H9 (cell line): ENCODE measurements around the gene KDSR. TPM values are rescaled to one million over a fixed set of nuclear protein-coding genes. Genes with fewer than 3 reads are reported as not detected.

Experiments
- DNase-seq: peaks from one replicate; pipeline ENCODE4 v3.0.0-alpha.2; 2017
- H2AFZ ChIP-seq: one replicate; pipeline ENCODE4 v1.6.1; 2013; ENCODE audit warnings: mild to moderate bottlenecking, low read length, control low read depth, moderate library complexity
- H2AK5ac ChIP-seq: 2 replicates; pipeline ENCODE4 v1.6.1; 2013; ENCODE audit warnings: low read length, control low read depth, mixed read lengths; ENCODE audit not compliant: insufficient read length
- H2BK120ac ChIP-seq: one replicate; pipeline ENCODE4 v1.6.1; 2013; ENCODE audit warnings: low read depth, mild to moderate bottlenecking, low read length, control low read depth, inconsistent platforms; ENCODE audit not compliant: poor library complexity, severe bottlenecking
- H2BK12ac ChIP-seq: 2 replicates; pipeline ENCODE4 v1.6.1; 2013; ENCODE audit warnings: low read length, control low read depth, mixed read lengths, low read depth; ENCODE audit not compliant: insufficient read length
- H2BK15ac ChIP-seq: 2 replicates; pipeline ENCODE4 v1.6.1; 2013; ENCODE audit warnings: low read depth, low read length, control low read depth
- H2BK20ac ChIP-seq: one replicate; pipeline ENCODE4 v1.6.1; 2013; ENCODE audit warnings: low read depth, mild to moderate bottlenecking, low read length, control low read depth, inconsistent platforms; ENCODE audit not compliant: poor library complexity, severe bottlenecking
- H2BK5ac ChIP-seq: 2 replicates; pipeline ENCODE4 v1.6.1; 2013; ENCODE audit warnings: low read length, control low read depth, mixed read lengths; ENCODE audit not compliant: insufficient read length
- H3K14ac ChIP-seq: 2 replicates; pipeline ENCODE4 v1.6.1; 2013; ENCODE audit warnings: low read length, control low read depth; ENCODE audit not compliant: insufficient read depth
- H3K18ac ChIP-seq: 2 replicates; pipeline ENCODE4 v1.6.1; 2013; ENCODE audit warnings: low read depth, mild to moderate bottlenecking, mixed read lengths, low read length, control low read depth; ENCODE audit not compliant: insufficient read length
- H3K23ac ChIP-seq: 2 replicates; pipeline ENCODE4 v1.6.1; 2013; ENCODE audit warnings: low read length, control low read depth, mixed read lengths, low read depth; ENCODE audit not compliant: insufficient read length
- H3K23me2 ChIP-seq: 2 replicates; pipeline ENCODE4 v1.6.1; 2013; ENCODE audit warnings: low read depth, mild to moderate bottlenecking, mixed read lengths, low read length, control low read depth; ENCODE audit not compliant: insufficient read length, poor library complexity, severe bottlenecking
- H3K27ac ChIP-seq: 2 replicates; pipeline ENCODE4 v1.5.1; 2013; ENCODE audit warnings: low read length, control low read depth, mixed read lengths, low read depth; ENCODE audit not compliant: insufficient read length
- H3K27me3 ChIP-seq: 2 replicates; pipeline ENCODE4 v1.6.1; 2013; ENCODE audit warnings: low read length, control low read depth, inconsistent platforms; ENCODE audit not compliant: insufficient read depth
- H3K4ac ChIP-seq: 2 replicates; pipeline ENCODE4 v1.6.1; 2013; ENCODE audit warnings: low read depth, mild to moderate bottlenecking, control low read depth, inconsistent platforms, low read length, moderate library complexity
- H3K4me1 ChIP-seq: 2 replicates; pipeline ENCODE4 v1.6.1; 2013; ENCODE audit warnings: low read length, control low read depth, inconsistent platforms; ENCODE audit not compliant: insufficient read depth
- H3K4me2 ChIP-seq: 2 replicates; pipeline ENCODE4 v1.6.1; 2013; ENCODE audit warnings: low read length, control low read depth, mixed read lengths; ENCODE audit not compliant: insufficient read length, insufficient read depth
- H3K56ac ChIP-seq: 2 replicates; pipeline ENCODE4 v1.6.1; 2013; ENCODE audit warnings: low read depth, mild to moderate bottlenecking, mixed read lengths, low read length, control low read depth; ENCODE audit not compliant: insufficient read length
- H3K79me1 ChIP-seq: 2 replicates; pipeline ENCODE4 v1.6.1; 2013; ENCODE audit warnings: low read depth, mild to moderate bottlenecking, moderate library complexity, low read length, control low read depth, inconsistent platforms; ENCODE audit not compliant: insufficient read depth, poor library complexity, severe bottlenecking
- H3K79me2 ChIP-seq: 2 replicates; pipeline ENCODE4 v1.6.1; 2013; ENCODE audit warnings: low read length, control low read depth, inconsistent platforms; ENCODE audit not compliant: insufficient read depth
- H3K9ac ChIP-seq: 2 replicates; pipeline ENCODE4 v1.6.1; 2013; ENCODE audit warnings: low read length, control low read depth, mixed read lengths; ENCODE audit not compliant: insufficient read length; ENCODE audit errors: extremely low read depth
- H3K9me3 ChIP-seq: one replicate; pipeline ENCODE4 v1.6.1; 2013; ENCODE audit warnings: low read depth, low read length, inconsistent platforms; ENCODE audit not compliant: control insufficient read depth
- H3T11ph ChIP-seq: one replicate; pipeline ENCODE4 v1.6.1; 2013; ENCODE audit warnings: mild to moderate bottlenecking, low read length, control low read depth, inconsistent platforms
- H4K20me1 ChIP-seq: one replicate; pipeline ENCODE4 v1.6.1; 2013; ENCODE audit not compliant: control insufficient read depth, insufficient read length, insufficient read depth
- H4K5ac ChIP-seq: 2 replicates; pipeline ENCODE4 v1.6.1; 2013; ENCODE audit warnings: low read depth, mild to moderate bottlenecking, mixed read lengths, low read length, control low read depth; ENCODE audit not compliant: insufficient read length
- H4K8ac ChIP-seq: replicated peaks from 2 replicates; pipeline ENCODE4 v1.6.1; 2013; ENCODE audit warnings: low read length, control low read depth, mixed read lengths, low read depth; ENCODE audit not compliant: insufficient read length
- H4K91ac ChIP-seq: 2 replicates; pipeline ENCODE4 v1.6.1; 2013; ENCODE audit warnings: low read depth, mild to moderate bottlenecking, moderate library complexity, mixed read lengths, low read length, control low read depth; ENCODE audit not compliant: insufficient read length
- H3K27ac Mint-ChIP-seq, 3 experiments: 2 replicates in 2 of 3; 3 replicates in 1 of 3; pipeline ENCODE4 v1.8.0; 2020 to 2021; ENCODE audit warnings: mixed read lengths in 3 of 3, mild to moderate bottlenecking in 1 of 3, moderate library complexity in 1 of 3
- H3K27me3 Mint-ChIP-seq: 2 replicates; pipeline ENCODE4 v1.8.0; 2021; ENCODE audit warnings: low read depth, mild to moderate bottlenecking, moderate library complexity, mixed read lengths
- H3K36me3 Mint-ChIP-seq, 3 experiments: 2 replicates in 2 of 3; 3 replicates in 1 of 3; pipeline ENCODE4 v1.8.0; 2020 to 2021; ENCODE audit warnings: low read depth in 3 of 3, mixed read lengths in 3 of 3; ENCODE audit not compliant: insufficient read depth in 1 of 3
- H3K4me1 Mint-ChIP-seq, 2 experiments: 2 replicates each; pipeline ENCODE4 v1.8.0; 2020; ENCODE audit warnings: mixed read lengths in 2 of 2
- H3K4me3 Mint-ChIP-seq, 2 experiments: 2 replicates in 1 of 2; 3 replicates in 1 of 2; pipeline ENCODE4 v1.8.0; 2020 to 2021; ENCODE audit warnings: mild to moderate bottlenecking in 2 of 2, mixed read lengths in 2 of 2, moderate library complexity in 1 of 2
- H3K9me3 Mint-ChIP-seq, 2 experiments: 2 replicates in 1 of 2; 3 replicates in 1 of 2; pipeline ENCODE4 v1.8.0; 2020; ENCODE audit warnings: mild to moderate bottlenecking in 2 of 2, mixed read lengths in 2 of 2, moderate library complexity in 1 of 2
- WGBS: extraction: QIAGEN DNeasy Blood & Tissue Kit; methylation state at CpG from one replicate; pipeline ENCODE4 v1.1.7; 2013; ENCODE audit warnings: missing lambda C conversion rate, low lambda C conversion rate, mixed read lengths; ENCODE audit not compliant: insufficient read length; ENCODE audit errors: extremely low coverage; 5-methylcytosine and 5-hydroxymethylcytosine counted together
- total RNA-seq: library from RNA; stranded (reverse); gene quantifications from 2 replicates; pipeline ENCODE4 v1.2.1, GENCODE V29; 2021
- TF ChIP-seq, protein P1 (sequence below): fragments of 200-600 bp; sonication (generic); conservative IDR thresholded peaks from 3 replicates; pipeline ENCODE4 v1.8.0; 2021; ENCODE audit warnings: antibody characterized with exemption, mild to moderate bottlenecking

KDSR gene
- total RNA-seq, 1 experiment from 2014 or later, result 58.5 TPM

GRCh38 chr18:63322908-63323634, 43.9 kb downstream of the KDSR start:
- H3K23me2 ChIP-seq, result peaks cover 15% of the 10 kb centered on the region
- no peak overlapping the region for H3K14ac ChIP-seq
- no peak overlapping the region for H4K91ac ChIP-seq
- no peaks in the 10 kb centered on the region; a peak in 1 of 7 replicates for H3K36me3 Mint-ChIP-seq
- no peak overlapping the region for H2BK120ac ChIP-seq
- H3K27me3 ChIP-seq, result peaks cover 10% of the 10 kb centered on the region; the same call in 1 of the 2 replicates
- WGBS, result no CpG with 5 or more reads among the region's 8 CpGs
- no peak overlapping the region for H3K23ac ChIP-seq
- H2BK5ac ChIP-seq, result no peak overlapping the region
- H3K4me1 Mint-ChIP-seq, result peaks cover 18 to 30% of the 10 kb centered on the region in 2 experiments
- no peak overlapping the region for H3K4me3 Mint-ChIP-seq
- H4K5ac ChIP-seq, result no peak overlapping the region
- H3K9me3 ChIP-seq, result no peaks in the 10 kb centered on the region
- no peak overlapping the region for H3K4ac ChIP-seq
- no peaks in the 10 kb centered on the region for H3K79me1 ChIP-seq
- no peaks in the 10 kb centered on the region for H3K79me2 ChIP-seq
- H3K9ac ChIP-seq, result no peak overlapping the region
- peak overlapping the region; percentile 1 for H2AFZ ChIP-seq
- no peak overlapping the region for H3K27ac ChIP-seq
- 0 out of 2 replicates have a peak, but pooled peaks cover 2% of the 10 kb centered on the region for H3K4me1 ChIP-seq
- peak; percentile 42 for DNase-seq
- H2BK15ac ChIP-seq, result no peak overlapping the region
- H2BK12ac ChIP-seq, result no peak overlapping the region
- no peak overlapping the region for H3K4me2 ChIP-seq
- H4K8ac ChIP-seq, result no peak overlapping the region
- TF ChIP-seq, protein P1, sequence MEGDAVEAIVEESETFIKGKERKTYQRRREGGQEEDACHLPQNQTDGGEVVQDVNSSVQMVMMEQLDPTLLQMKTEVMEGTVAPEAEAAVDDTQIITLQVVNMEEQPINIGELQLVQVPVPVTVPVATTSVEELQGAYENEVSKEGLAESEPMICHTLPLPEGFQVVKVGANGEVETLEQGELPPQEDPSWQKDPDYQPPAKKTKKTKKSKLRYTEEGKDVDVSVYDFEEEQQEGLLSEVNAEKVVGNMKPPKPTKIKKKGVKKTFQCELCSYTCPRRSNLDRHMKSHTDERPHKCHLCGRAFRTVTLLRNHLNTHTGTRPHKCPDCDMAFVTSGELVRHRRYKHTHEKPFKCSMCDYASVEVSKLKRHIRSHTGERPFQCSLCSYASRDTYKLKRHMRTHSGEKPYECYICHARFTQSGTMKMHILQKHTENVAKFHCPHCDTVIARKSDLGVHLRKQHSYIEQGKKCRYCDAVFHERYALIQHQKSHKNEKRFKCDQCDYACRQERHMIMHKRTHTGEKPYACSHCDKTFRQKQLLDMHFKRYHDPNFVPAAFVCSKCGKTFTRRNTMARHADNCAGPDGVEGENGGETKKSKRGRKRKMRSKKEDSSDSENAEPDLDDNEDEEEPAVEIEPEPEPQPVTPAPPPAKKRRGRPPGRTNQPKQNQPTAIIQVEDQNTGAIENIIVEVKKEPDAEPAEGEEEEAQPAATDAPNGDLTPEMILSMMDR, result peak; percentile 86
- H3K56ac ChIP-seq, result no peak overlapping the region
- H3K9me3 Mint-ChIP-seq, result no peaks in the 10 kb centered on the region; a peak in 1 of 5 replicates
- H4K20me1 ChIP-seq, result no peaks in the 10 kb centered on the region
- H3K27me3 Mint-ChIP-seq, result peaks cover 31% of the 10 kb centered on the region
- no peak overlapping the region for H3K27ac Mint-ChIP-seq
- H3T11ph ChIP-seq, result no peak overlapping the region
- no peak overlapping the region for H3K18ac ChIP-seq
- no peak overlapping the region for H2BK20ac ChIP-seq
- H2AK5ac ChIP-seq, result no peak overlapping the region
